ENCODE measurements around the gene JAM3. TPM values are rescaled to one million over a fixed set of nuclear protein-coding genes. Genes with fewer than 3 reads are reported as not detected.

JAM3 gene
- total RNA-seq, 1 donor from 2014 or later, result 68.1 TPM

DNA sequence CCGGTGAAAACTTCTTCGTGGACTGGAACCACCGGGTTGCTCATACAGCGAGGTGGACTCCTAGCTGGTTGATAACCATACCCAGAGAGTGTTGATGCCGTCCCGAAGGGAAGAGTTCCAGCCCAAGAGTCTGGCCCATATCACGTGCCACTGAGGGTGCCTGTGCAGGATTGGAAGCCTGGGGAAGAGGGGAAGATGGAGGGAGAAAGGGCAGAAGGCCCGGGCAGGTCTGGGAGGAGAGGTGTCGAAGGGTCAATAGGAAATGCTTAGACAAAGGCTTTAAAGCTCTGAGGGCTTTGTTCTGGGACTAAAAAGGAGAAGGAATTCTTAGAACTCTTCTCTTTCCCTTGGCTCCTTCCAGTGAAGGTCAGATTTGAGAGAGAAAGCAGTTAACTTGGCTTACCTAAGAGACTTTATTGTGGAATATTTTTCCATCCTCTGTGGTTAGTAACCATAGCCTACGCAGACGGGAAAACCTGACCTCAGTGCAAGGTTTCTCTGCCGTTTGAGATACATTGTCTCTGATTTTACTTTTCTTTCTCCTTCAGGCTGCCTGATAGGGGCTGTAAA lies 70.5 kb downstream of the JAM3 start:
- H3K27ac ChIP-seq, result peak overlapping the region; percentile 65
- peaks cover 28% of the 10 kb centered on the region for H3K9me3 Mint-ChIP-seq
- no peak overlapping the region for H3K4me3 ChIP-seq
- no peaks in the 10 kb centered on the region for H4K20me1 ChIP-seq (ENCODE audit: low read depth)
- peaks cover 4% of the 10 kb centered on the region for H3K4me1 Mint-ChIP-seq
- H3K4me1 ChIP-seq, result peaks cover 8% of the 10 kb centered on the region
- no peak overlapping the region for H3K4me2 ChIP-seq
- H2AFZ ChIP-seq (replicated peaks), result no peak overlapping the region
- H3K9me3 ChIP-seq (ENCODE audit: low read depth), result no peaks in the 10 kb centered on the region
- H3K27me3 Mint-ChIP-seq (ENCODE audit: insufficient read depth, low read depth), result no peaks in the 10 kb centered on the region
- H3K36me3 ChIP-seq, result no peaks in the 10 kb centered on the region
- peak overlapping the region; percentile 91 for H3K27ac Mint-ChIP-seq
- no peaks in the 10 kb centered on the region for H3K27me3 ChIP-seq
- no peak for TF ChIP-seq EZH2 (IDR thresholded peaks at IDR 0.05)
- TF ChIP-seq EZH2phosphoT487 (IDR thresholded peaks at IDR 0.05), result no peak
- TF ChIP-seq, protein P1, sequence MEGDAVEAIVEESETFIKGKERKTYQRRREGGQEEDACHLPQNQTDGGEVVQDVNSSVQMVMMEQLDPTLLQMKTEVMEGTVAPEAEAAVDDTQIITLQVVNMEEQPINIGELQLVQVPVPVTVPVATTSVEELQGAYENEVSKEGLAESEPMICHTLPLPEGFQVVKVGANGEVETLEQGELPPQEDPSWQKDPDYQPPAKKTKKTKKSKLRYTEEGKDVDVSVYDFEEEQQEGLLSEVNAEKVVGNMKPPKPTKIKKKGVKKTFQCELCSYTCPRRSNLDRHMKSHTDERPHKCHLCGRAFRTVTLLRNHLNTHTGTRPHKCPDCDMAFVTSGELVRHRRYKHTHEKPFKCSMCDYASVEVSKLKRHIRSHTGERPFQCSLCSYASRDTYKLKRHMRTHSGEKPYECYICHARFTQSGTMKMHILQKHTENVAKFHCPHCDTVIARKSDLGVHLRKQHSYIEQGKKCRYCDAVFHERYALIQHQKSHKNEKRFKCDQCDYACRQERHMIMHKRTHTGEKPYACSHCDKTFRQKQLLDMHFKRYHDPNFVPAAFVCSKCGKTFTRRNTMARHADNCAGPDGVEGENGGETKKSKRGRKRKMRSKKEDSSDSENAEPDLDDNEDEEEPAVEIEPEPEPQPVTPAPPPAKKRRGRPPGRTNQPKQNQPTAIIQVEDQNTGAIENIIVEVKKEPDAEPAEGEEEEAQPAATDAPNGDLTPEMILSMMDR (IDR thresholded peaks at IDR 0.05), result no peak
- peaks cover 11% of the 10 kb centered on the region for H3F3A ChIP-seq (ENCODE audit: low read depth)
- peaks cover 51% of the 10 kb centered on the region for H3K36me3 Mint-ChIP-seq
- DNase-seq (ENCODE audit: low spot score), result peak; percentile 24
- no peak overlapping the region for H3K4me3 Mint-ChIP-seq
- peaks cover 26% of the 10 kb centered on the region for H3K79me2 ChIP-seq (ENCODE audit: low read depth)
- no peak overlapping the region for H3K9ac ChIP-seq

DNA sequence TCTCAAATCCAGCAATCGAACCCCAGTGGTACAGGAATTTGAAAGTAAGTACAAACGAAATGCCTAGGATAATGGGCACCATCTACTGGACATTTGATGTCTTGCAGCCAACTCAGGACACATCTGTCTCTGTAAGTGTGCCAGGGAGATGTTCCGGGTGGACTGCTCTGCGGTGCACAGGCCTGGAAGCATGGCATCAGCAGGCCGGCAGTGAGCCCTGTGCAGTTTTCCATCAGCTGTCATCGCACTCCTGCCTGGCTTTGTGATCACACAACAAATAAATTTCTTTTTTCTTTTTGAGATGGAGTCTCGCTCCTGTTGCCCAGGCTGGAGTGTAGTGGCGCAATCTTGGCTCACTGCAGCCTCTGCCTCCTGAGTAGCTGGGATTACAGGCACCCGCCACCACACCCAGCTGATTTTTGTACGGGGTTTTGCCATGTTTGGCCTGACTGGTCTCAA lies 71.0 kb downstream of the JAM3 start:
- TF ChIP-seq, protein P1 (IDR thresholded peaks at IDR 0.05), result peak; percentile 78
- TF ChIP-seq EZH2 (IDR thresholded peaks at IDR 0.05), result no peak
- Histone ChIP-seq H3K9me3 (ENCODE audit: low read depth) (no peaks in the 10 kb centered on the region), H4K20me1 (ENCODE audit: low read depth) (no peaks in the 10 kb centered on the region), H2AFZ (replicated peaks) (no peak overlapping the region), H3F3A (ENCODE audit: low read depth) (peaks cover 11% of the 10 kb centered on the region), H3K27me3 (no peaks in the 10 kb centered on the region), H3K9ac (no peak overlapping the region), H3K4me3 (no peak overlapping the region), H3K4me2 (no peak overlapping the region), H3K36me3 (peaks cover 3% of the 10 kb centered on the region), H3K4me1 (peaks cover 8% of the 10 kb centered on the region), H3K27ac (no peak overlapping the region), H3K79me2 (ENCODE audit: low read depth) (peaks cover 23% of the 10 kb centered on the region)
- DNase-seq (ENCODE audit: low spot score), result peak; percentile 73
- Mint-ChIP-seq H3K9me3 (peaks cover 23% of the 10 kb centered on the region), H3K27ac (no peak overlapping the region), H3K36me3 (peaks cover 52% of the 10 kb centered on the region), H3K27me3 (ENCODE audit: insufficient read depth, low read depth) (no peaks in the 10 kb centered on the region), H3K4me1 (peaks cover 4% of the 10 kb centered on the region), H3K4me3 (no peak overlapping the region)

DNA sequence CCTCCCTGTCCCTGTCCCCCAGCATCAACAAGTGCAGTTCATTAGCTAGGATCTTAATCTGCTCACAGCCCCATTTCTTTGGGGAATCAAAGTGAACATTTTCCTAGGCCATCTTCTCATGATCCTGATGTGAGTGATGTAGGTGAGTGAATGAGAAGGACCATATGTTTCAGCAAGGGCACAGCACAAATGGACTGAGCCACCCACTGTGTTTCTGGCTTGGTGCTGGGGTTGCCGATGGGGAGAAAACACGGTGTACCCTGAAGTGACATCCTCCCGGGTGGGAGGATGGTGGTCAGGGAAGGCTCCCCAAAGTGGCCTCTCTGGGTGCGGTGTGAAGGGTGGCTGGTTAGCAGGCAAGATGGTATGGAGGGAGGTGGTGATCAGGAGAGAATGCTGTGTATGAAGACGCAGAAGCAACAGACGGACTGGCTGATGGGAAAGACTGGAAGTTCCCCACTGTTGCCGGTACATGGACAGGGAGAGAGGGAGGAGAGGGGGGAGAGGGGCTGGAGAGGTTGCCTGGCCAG lies 72.2 kb downstream of the JAM3 start:
- H3K36me3 Mint-ChIP-seq, result peaks cover 61% of the 10 kb centered on the region

More for the DNA sequence above, 72.2 kb downstream of the JAM3 start:
- H3K79me2 ChIP-seq (ENCODE audit: low read depth), result peaks cover 15% of the 10 kb centered on the region
- no peak overlapping the region for H3K4me2 ChIP-seq
- H3K27me3 ChIP-seq, result no peaks in the 10 kb centered on the region
- H3K27me3 Mint-ChIP-seq (ENCODE audit: insufficient read depth, low read depth), result no peaks in the 10 kb centered on the region
- TF ChIP-seq EZH2 (IDR thresholded peaks at IDR 0.05) (no peak), EZH2phosphoT487 (IDR thresholded peaks at IDR 0.05) (no peak)
- TF ChIP-seq, protein P1 (IDR thresholded peaks at IDR 0.05), result no peak
- H2AFZ ChIP-seq (replicated peaks), result no peak overlapping the region
- H3K9me3 ChIP-seq (ENCODE audit: low read depth), result no peaks in the 10 kb centered on the region
- H3K9me3 Mint-ChIP-seq, result peaks cover 19% of the 10 kb centered on the region
- H3K9ac ChIP-seq, result no peak overlapping the region
- peaks cover 5% of the 10 kb centered on the region for H3K36me3 ChIP-seq
- H3K4me1 ChIP-seq, result peaks cover 8% of the 10 kb centered on the region
- H3F3A ChIP-seq (ENCODE audit: low read depth), result peaks cover 11% of the 10 kb centered on the region
- no peak overlapping the region for H3K27ac ChIP-seq
- DNase-seq (ENCODE audit: low spot score), result no peak
- peaks cover 4% of the 10 kb centered on the region for H3K4me1 Mint-ChIP-seq
- H4K20me1 ChIP-seq (ENCODE audit: low read depth), result no peaks in the 10 kb centered on the region
- H3K4me3 Mint-ChIP-seq, result no peak overlapping the region
- peak overlapping the region; percentile 62 for H3K27ac Mint-ChIP-seq
- no peak overlapping the region for H3K4me3 ChIP-seq
